NT2/D1 (cell line): Measurements from ENCODE around the gene SPAG17.

Source experiments
- SUZ12 ChIP-seq: IDR thresholded peaks from 2 replicates; pipeline ENCODE4 v1.6.1; 2011; ENCODE audit not compliant: insufficient read length, insufficient read depth; ENCODE audit errors: extremely low read depth
- YY1 ChIP-seq: IDR thresholded peaks from 2 replicates; pipeline ENCODE4 v1.6.1; 2011; ENCODE audit not compliant: insufficient read length, insufficient read depth
- ZNF274 ChIP-seq: IDR thresholded peaks from 2 replicates; pipeline ENCODE4 v1.6.1; 2011; ENCODE audit warnings: mild to moderate bottlenecking, low read depth, low read length

DNA sequence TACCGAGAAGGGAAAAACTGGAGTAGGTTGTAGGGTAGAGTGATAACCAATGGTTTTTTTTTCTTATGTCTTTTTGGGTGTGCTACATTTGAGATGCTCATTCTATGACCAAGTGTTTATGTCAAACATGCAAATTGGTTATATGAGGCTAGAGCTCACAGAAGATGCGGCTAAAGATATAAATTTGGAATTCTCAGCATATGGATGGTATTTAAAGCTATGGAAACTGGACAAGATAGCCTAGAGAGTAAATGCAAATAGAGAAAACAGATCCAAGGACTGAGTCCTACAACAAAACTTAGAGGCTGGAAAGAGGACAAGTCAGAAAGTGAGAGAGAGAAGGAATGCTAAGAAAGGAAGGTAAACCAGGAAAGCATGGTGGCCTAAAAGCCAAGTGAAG is 263.0 kb downstream of the SPAG17 start:
- no peak for TF ChIP-seq YY1
- TF ChIP-seq ZNF274: no peak
- TF ChIP-seq SUZ12: no peak
